ENCODE measurements around the gene MTOR.

Gene MTOR

DNA sequence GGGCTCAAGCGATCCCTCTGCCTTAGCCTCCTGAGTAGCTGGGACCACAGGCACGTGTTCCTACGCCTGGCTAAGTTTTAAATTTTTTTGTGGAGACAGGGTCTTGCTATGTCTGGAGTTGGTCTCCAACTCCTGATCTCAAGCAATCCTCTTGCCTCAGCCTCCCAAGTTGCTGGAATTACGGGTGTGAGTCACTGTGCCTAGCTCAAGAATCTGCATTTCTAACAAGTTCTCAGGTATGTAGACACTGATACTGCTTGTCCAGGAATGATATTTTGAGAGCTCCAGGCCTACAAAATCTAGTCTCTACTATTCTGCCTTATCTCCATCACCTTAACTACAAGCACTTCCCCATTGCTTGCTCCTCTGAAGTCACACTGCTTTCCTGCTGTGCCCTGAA, 50.9 kb downstream of the MTOR start:
- Histone ChIP-seq H4K20me1 (ENCODE audit: insufficient read depth) (no peaks in the 10 kb centered on the region), H2AFZ (ENCODE audit: low read depth) (no peak overlapping the region), H3K4me3 (IDR thresholded peaks at IDR 0.05; ENCODE audit: insufficient read depth, low read depth, low read length) (no peak overlapping the region), H3K27me3 (ENCODE audit: insufficient read depth, low read depth) (no peaks in the 10 kb centered on the region), H3K36me3 (ENCODE audit: insufficient read depth) (peaks cover 10% of the 10 kb centered on the region; the same call in 1 of the 2 replicates), H3K9ac (no peak overlapping the region), H3K79me2 (ENCODE audit: insufficient read depth, low read depth) (no peaks in the 10 kb centered on the region), H3K4me1 (ENCODE audit: low read depth, poor library complexity, severe bottlenecking) (no peaks in the 10 kb centered on the region), H3K27ac (no peak overlapping the region), H3K4me2 (no peak overlapping the region)
- TF ChIP-seq, protein P1, sequence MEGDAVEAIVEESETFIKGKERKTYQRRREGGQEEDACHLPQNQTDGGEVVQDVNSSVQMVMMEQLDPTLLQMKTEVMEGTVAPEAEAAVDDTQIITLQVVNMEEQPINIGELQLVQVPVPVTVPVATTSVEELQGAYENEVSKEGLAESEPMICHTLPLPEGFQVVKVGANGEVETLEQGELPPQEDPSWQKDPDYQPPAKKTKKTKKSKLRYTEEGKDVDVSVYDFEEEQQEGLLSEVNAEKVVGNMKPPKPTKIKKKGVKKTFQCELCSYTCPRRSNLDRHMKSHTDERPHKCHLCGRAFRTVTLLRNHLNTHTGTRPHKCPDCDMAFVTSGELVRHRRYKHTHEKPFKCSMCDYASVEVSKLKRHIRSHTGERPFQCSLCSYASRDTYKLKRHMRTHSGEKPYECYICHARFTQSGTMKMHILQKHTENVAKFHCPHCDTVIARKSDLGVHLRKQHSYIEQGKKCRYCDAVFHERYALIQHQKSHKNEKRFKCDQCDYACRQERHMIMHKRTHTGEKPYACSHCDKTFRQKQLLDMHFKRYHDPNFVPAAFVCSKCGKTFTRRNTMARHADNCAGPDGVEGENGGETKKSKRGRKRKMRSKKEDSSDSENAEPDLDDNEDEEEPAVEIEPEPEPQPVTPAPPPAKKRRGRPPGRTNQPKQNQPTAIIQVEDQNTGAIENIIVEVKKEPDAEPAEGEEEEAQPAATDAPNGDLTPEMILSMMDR (conservative IDR thresholded peaks at IDR 0.05; ENCODE audit: low read depth, low read length): no peak

DNA sequence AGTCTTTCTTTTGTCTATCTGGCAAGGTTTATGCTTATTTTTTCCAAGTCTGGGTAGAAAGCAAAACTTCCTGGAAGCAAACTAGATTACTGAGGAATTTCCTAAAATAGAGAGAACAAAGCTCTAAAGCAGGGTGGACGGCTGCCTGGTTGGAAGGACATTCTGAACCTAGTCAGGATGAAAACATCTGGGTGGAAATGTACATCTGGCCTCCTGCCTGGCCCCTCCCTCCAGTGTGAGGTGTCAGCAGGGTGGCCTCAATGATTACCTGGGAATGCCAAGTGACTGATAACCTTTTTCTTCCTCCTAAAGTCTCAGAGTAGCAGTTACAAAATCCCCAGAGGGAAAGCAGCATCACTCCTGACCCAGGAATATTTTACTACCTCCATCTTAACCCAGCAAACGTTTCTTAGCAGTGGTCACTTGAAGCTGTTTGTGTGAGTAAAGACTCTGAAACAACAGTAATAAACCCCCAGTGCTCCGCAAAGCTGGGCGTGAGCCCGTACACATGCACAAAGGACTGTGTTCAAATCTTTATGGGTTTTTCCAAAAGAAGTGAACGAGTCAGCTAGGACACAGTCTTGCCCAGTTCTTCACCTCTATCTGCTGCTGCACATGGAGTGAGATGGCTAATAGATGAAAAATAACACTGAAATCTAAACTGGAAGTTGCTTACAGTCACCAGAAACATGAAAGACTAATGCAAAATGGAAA, 54.3 kb downstream of the MTOR start:
- H2AFZ ChIP-seq (ENCODE audit: low read depth): no peak overlapping the region
- no peak overlapping the region for H3K4me2 ChIP-seq
- no peak overlapping the region for H3K27ac ChIP-seq
- H3K27me3 ChIP-seq (ENCODE audit: insufficient read depth, low read depth): no peaks in the 10 kb centered on the region
- H4K20me1 ChIP-seq (ENCODE audit: insufficient read depth): no peaks in the 10 kb centered on the region
- no peaks in the 10 kb centered on the region for H3K4me1 ChIP-seq (ENCODE audit: low read depth, poor library complexity, severe bottlenecking)
- no peaks in the 10 kb centered on the region for H3K79me2 ChIP-seq (ENCODE audit: insufficient read depth, low read depth)
- H3K9ac ChIP-seq: no peak overlapping the region
- no peak overlapping the region for H3K4me3 ChIP-seq (IDR thresholded peaks at IDR 0.05; ENCODE audit: insufficient read depth, low read depth, low read length)
- TF ChIP-seq, protein P1 (conservative IDR thresholded peaks at IDR 0.05; ENCODE audit: low read depth, low read length): no peak
- H3K36me3 ChIP-seq (ENCODE audit: insufficient read depth): peaks cover 12% of the 10 kb centered on the region; the same call in 1 of the 2 replicates

DNA sequence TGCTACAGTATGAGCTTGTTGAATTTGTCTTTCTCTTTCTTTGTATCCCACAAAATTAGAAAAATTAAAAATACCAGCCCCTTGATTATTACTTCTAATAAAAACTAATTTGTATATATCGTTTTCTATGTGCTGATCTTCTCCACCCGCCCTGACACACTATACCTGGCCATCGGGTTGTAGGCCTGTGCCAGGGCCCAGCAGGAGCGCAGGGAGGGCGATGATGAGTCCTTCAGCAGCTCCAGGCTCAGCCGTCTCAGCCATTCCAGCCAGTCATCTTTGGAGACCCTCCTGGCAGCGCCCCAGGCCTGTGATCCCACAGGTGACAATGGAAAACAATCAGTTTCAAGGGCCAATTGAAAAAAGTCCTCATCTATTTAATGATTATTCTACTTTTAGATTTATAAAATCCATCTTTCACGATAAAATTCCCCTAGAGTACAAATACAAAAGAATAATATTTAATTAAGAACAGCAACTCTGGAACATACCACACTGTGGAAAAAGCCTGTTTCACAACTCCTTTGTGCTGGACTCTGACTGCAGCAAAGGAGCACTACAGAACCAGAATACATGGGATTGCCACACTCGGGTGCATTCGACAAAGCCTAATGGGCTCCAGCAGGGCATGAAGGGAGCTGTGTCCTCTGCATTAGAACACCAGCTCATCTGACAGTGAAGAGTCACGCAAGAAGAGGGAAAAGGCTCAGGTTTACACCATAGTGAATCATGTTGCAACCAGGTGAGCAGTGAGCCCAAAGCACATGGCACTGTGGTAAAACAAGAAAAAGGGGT, 57.8 kb downstream of the MTOR start:
- no peak overlapping the region for H3K4me3 ChIP-seq (IDR thresholded peaks at IDR 0.05; ENCODE audit: insufficient read depth, low read depth, low read length)
- TF ChIP-seq, protein P1 (conservative IDR thresholded peaks at IDR 0.05; ENCODE audit: low read depth, low read length): no peak
- H3K27ac ChIP-seq: no peak overlapping the region
- H2AFZ ChIP-seq (ENCODE audit: low read depth): no peak overlapping the region
- no peaks in the 10 kb centered on the region for H3K27me3 ChIP-seq (ENCODE audit: insufficient read depth, low read depth)
- no peaks in the 10 kb centered on the region for H3K4me1 ChIP-seq (ENCODE audit: low read depth, poor library complexity, severe bottlenecking)
- H3K79me2 ChIP-seq (ENCODE audit: insufficient read depth, low read depth): no peaks in the 10 kb centered on the region
- H3K4me2 ChIP-seq: no peak overlapping the region
- peaks cover 15% of the 10 kb centered on the region; the same call in 1 of the 2 replicates for H3K36me3 ChIP-seq (ENCODE audit: insufficient read depth)
- H3K9ac ChIP-seq: no peak overlapping the region
- no peaks in the 10 kb centered on the region for H4K20me1 ChIP-seq (ENCODE audit: insufficient read depth)

DNA sequence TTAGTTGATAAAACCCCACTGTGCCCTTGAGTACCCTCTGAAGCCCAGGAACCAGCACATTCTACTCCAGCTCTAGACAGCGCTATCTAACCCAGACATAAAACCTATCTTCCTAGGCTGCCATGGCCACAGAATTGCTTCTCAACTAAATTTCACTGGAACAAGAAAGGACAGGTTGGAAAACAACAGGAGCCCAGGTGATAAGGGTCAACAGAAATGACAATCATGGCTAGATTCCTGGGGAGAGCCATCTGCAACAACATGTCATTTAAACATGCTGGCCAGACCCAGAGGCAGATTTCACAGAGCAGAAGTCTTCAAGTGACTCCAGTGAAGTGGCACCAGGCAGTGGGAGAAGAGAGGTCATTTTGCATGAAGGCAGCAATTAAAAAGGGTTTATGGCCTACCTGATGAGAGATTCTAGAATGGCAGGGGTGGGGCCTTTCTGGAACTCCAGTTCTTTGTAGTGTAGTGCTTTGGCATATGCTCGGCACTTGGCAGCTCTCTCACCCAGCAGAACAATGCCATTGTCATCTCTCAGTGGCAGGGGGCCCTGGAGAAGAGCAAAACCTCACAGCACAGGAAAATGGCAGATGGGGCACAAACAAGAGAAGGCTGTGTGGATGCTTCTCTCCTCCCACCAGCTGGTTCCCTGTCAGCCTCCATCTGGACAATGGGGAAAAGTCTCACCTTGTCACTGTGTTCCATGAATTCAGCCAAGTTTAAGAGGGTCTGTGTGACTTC, 63.3 kb downstream of the MTOR start:
- no peaks in the 10 kb centered on the region for H3K27me3 ChIP-seq (ENCODE audit: insufficient read depth, low read depth)
- no peaks in the 10 kb centered on the region for H4K20me1 ChIP-seq (ENCODE audit: insufficient read depth)
- no peak overlapping the region for H3K4me2 ChIP-seq
- no peaks in the 10 kb centered on the region for H3K4me1 ChIP-seq (ENCODE audit: low read depth, poor library complexity, severe bottlenecking)
- no peak overlapping the region for H3K9ac ChIP-seq
- H3K27ac ChIP-seq: no peak overlapping the region
- no peak overlapping the region for H2AFZ ChIP-seq (ENCODE audit: low read depth)
- H3K36me3 ChIP-seq (ENCODE audit: insufficient read depth): 0 out of 2 replicates have a peak, but pooled peaks cover 8% of the 10 kb centered on the region
- no peaks in the 10 kb centered on the region for H3K79me2 ChIP-seq (ENCODE audit: insufficient read depth, low read depth)
- H3K4me3 ChIP-seq (IDR thresholded peaks at IDR 0.05; ENCODE audit: insufficient read depth, low read depth, low read length): no peak overlapping the region
- TF ChIP-seq, protein P1 (conservative IDR thresholded peaks at IDR 0.05; ENCODE audit: low read depth, low read length): no peak

All from KMS-11 (cell line).